ENCODE results near the gene CDK16. TPM values are rescaled to one million over a fixed set of nuclear protein-coding genes. Genes with fewer than 3 reads are reported as not detected.
"Not testable (repeated sequence)": the region's sequence is repeated elsewhere in the genome, so short reads cannot be mapped to it uniquely, and the experiment has no call there.

Gene CDK16
- total and polyA plus RNA-seq, 4 donors: 76.6 to 216 (median 139) TPM

DNA sequence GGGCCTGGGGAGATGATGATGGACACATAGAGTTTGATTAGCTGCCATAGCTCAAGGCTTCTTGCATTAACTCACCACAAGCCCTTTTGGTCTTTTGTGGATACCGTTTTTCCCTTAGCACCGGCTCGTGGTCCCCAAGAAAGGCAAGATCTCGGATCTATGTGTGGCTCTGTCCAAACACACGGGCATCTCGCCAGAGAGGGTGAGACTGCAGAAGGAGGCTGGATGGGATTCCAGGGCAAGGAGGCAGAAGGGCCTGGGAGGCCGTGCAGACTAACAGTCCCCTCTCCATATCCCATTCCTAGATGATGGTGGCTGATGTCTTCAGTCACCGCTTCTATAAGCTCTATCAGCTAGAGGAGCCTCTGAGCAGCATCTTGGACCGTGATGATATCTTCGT is 23.8 kb downstream of the CDK16 start:
- H3K36me3 ChIP-seq (ENCODE audit: control insufficient read depth, insufficient read depth, low read length): peaks cover 73% of the 10 kb centered on the region
- 92% methylated on average over 5 of the region's 10 CpGs for WGBS (ENCODE audit: insufficient coverage)
- H3K4me3 ChIP-seq (ENCODE audit: low read depth, low read length): no peak overlapping the region
- no peaks in the 10 kb centered on the region for H3K9me3 ChIP-seq (ENCODE audit: control insufficient read depth, insufficient read depth, low read length)
- H3K27me3 ChIP-seq (ENCODE audit: control insufficient read depth, insufficient read depth, low read length): peaks cover 31% of the 10 kb centered on the region
- no peak overlapping the region for H3K27ac ChIP-seq (ENCODE audit: low read depth, low read length)
- peaks cover 2% of the 10 kb centered on the region for H3K4me1 ChIP-seq (ENCODE audit: control insufficient read depth, insufficient read depth, low read length)
- DNase-seq (ENCODE audit: low read depth in 4 of 6, low spot score in 6 of 6): no peak

GRCh38 chrX:47243351-47243750 is 24.9 kb downstream of the CDK16 start:
- H3K27ac ChIP-seq (ENCODE audit: low read depth, low read length): no peak overlapping the region
- H3K4me1 ChIP-seq (ENCODE audit: control insufficient read depth, insufficient read depth, low read length): no peaks in the 10 kb centered on the region
- no peaks in the 10 kb centered on the region for H3K9me3 ChIP-seq (ENCODE audit: control insufficient read depth, insufficient read depth, low read length)
- 97% methylated on average over 11 of the region's 14 CpGs for WGBS (ENCODE audit: insufficient coverage)
- peaks cover 34% of the 10 kb centered on the region for H3K27me3 ChIP-seq (ENCODE audit: control insufficient read depth, insufficient read depth, low read length)
- H3K4me3 ChIP-seq (ENCODE audit: low read depth, low read length): no peak overlapping the region
- H3K36me3 ChIP-seq (ENCODE audit: control insufficient read depth, insufficient read depth, low read length): peaks cover 80% of the 10 kb centered on the region
- DNase-seq (ENCODE audit: low read depth in 4 of 6, low spot score in 6 of 6): no peak

- Histone ChIP-seq H3K27ac (ENCODE audit: low read depth, low read length) (no peak overlapping the region), H3K9me3 (ENCODE audit: control insufficient read depth, insufficient read depth, low read length) (no peaks in the 10 kb centered on the region), H3K4me1 (ENCODE audit: control insufficient read depth, insufficient read depth, low read length) (no peaks in the 10 kb centered on the region), H3K4me3 (ENCODE audit: low read depth, low read length) (no peak overlapping the region), H3K36me3 (ENCODE audit: control insufficient read depth, insufficient read depth, low read length) (peaks cover 84% of the 10 kb centered on the region), H3K27me3 (ENCODE audit: control insufficient read depth, insufficient read depth, low read length) (peaks cover 31% of the 10 kb centered on the region)
- DNase-seq (ENCODE audit: low read depth in 4 of 6, low spot score in 6 of 6): no peak
- 84% methylated on average over 10 of the region's 16 CpGs for WGBS (ENCODE audit: insufficient coverage)
These were observed 26.2 kb downstream of the CDK16 start for GRCh38 chrX:47244676-47245075.

DNA sequence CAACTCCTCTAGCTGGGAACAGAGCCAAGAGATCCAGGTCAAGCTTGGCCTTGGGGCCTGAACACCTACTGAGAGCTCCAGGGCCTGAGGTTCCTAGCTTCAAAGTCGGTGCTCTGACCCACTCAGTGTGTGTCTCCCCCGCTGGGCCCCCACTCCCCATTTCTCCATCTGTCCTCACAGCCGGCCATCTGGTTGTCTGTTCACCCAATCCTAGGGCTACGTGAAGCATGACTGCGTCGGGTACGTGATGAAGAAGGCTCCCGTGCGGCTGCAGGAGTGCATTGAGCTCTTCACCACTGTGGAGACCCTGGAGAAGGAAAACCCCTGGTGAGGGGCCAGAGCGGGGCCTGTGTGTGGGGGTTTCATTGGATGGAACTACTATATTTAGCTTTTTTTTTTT is 26.7 kb downstream of the CDK16 start:
- Histone ChIP-seq H3K9me3 (ENCODE audit: control insufficient read depth, insufficient read depth, low read length) (no peaks in the 10 kb centered on the region), H3K27ac (ENCODE audit: low read depth, low read length) (no peak overlapping the region), H3K36me3 (ENCODE audit: control insufficient read depth, insufficient read depth, low read length) (peaks cover 82% of the 10 kb centered on the region), H3K27me3 (ENCODE audit: control insufficient read depth, insufficient read depth, low read length) (peaks cover 29% of the 10 kb centered on the region), H3K4me1 (ENCODE audit: control insufficient read depth, insufficient read depth, low read length) (no peaks in the 10 kb centered on the region), H3K4me3 (ENCODE audit: low read depth, low read length) (no peak overlapping the region)
- DNase-seq (ENCODE audit: low read depth in 4 of 6, low spot score in 6 of 6): no peak
- 78% methylated on average over 9 of the region's 10 CpGs for WGBS (ENCODE audit: insufficient coverage)

DNA sequence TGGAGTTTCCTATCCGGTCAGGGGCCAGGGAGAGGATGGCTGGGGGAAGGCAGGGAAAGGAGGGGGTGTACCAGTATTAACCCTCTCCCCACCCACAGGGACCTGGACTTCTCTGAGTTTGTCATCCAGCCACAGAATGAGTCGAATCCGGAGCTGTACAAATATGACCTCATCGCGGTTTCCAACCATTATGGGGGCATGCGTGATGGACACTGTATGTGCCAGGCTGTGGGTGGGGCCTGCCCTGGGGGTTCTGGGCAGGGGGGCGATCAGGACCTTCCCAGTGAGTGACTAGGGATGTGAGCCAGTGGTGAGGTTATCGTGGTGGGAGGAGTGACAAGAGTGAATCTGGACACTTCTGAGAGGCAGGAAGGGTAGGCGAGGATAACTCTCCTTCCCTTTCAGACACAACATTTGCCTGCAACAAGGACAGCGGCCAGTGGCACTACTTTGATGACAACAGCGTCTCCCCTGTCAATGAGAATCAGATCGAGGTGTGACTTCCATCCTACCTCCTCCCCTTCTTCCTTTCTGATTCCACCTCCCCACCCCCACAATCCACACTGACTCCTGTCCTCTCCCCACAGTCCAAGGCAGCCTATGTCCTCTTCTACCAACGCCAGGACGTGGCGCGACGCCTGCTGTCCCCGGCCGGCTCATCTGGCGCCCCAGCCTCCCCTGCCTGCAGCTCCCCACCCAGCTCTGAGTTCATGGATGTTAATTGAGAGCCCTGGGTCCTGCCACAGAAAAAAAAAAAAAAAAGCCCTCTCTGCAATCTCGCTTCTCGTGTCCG is 28.9 kb downstream of the CDK16 start:
- H3K27ac ChIP-seq (ENCODE audit: low read depth, low read length): no peak overlapping the region

GRCh38 chrX:47247999-47248320 is 29.5 kb downstream of the CDK16 start:
- no peaks in the 10 kb centered on the region for H3K9me3 ChIP-seq (ENCODE audit: control insufficient read depth, insufficient read depth, low read length)
- H3K4me3 ChIP-seq (ENCODE audit: low read depth, low read length): no peak overlapping the region
- H3K27me3 ChIP-seq (ENCODE audit: control insufficient read depth, insufficient read depth, low read length): peaks cover 33% of the 10 kb centered on the region
- 78% methylated on average over 6 of the region's 13 CpGs for WGBS (ENCODE audit: insufficient coverage)
- peaks cover 55% of the 10 kb centered on the region for H3K36me3 ChIP-seq (ENCODE audit: control insufficient read depth, insufficient read depth, low read length)
- DNase-seq (ENCODE audit: low read depth in 4 of 6, low spot score in 6 of 6): no peak
- H3K27ac ChIP-seq (ENCODE audit: low read depth, low read length): no peak overlapping the region
- H3K4me1 ChIP-seq (ENCODE audit: control insufficient read depth, insufficient read depth, low read length): no peaks in the 10 kb centered on the region

More for the DNA sequence above, 28.9 kb downstream of the CDK16 start:
- peaks cover 31% of the 10 kb centered on the region for H3K27me3 ChIP-seq (ENCODE audit: control insufficient read depth, insufficient read depth, low read length)
- H3K4me3 ChIP-seq (ENCODE audit: low read depth, low read length): no peak overlapping the region
- H3K4me1 ChIP-seq (ENCODE audit: control insufficient read depth, insufficient read depth, low read length): no peaks in the 10 kb centered on the region
- H3K36me3 ChIP-seq (ENCODE audit: control insufficient read depth, insufficient read depth, low read length): peaks cover 60% of the 10 kb centered on the region
- 78% methylated on average over 13 of the region's 23 CpGs for WGBS (ENCODE audit: insufficient coverage)
- H3K9me3 ChIP-seq (ENCODE audit: control insufficient read depth, insufficient read depth, low read length): no peaks in the 10 kb centered on the region
- no peak for DNase-seq (ENCODE audit: low read depth in 4 of 6, low spot score in 6 of 6)

GRCh38 chrX:47248576-47248975 is 30.1 kb downstream of the CDK16 start:
- Histone ChIP-seq H3K9me3 (ENCODE audit: control insufficient read depth, insufficient read depth, low read length) (peaks cover under 1% of the 10 kb centered on the region), H3K4me1 (ENCODE audit: control insufficient read depth, insufficient read depth, low read length) (no peaks in the 10 kb centered on the region), H3K4me3 (ENCODE audit: low read depth, low read length) (no peak overlapping the region), H3K27me3 (ENCODE audit: control insufficient read depth, insufficient read depth, low read length) (peaks cover 31% of the 10 kb centered on the region), H3K36me3 (ENCODE audit: control insufficient read depth, insufficient read depth, low read length) (peaks cover 50% of the 10 kb centered on the region), H3K27ac (ENCODE audit: low read depth, low read length) (no peak overlapping the region)
- DNase-seq (ENCODE audit: low read depth in 4 of 6, low spot score in 6 of 6): no peak
- WGBS (ENCODE audit: insufficient coverage): 83% methylated on average over 5 of the region's 6 CpGs

GRCh38 chrX:47250017-47250347 is 31.5 kb downstream of the CDK16 start:
- peaks cover 27% of the 10 kb centered on the region for H3K27me3 ChIP-seq (ENCODE audit: control insufficient read depth, insufficient read depth, low read length)
- no peaks in the 10 kb centered on the region for H3K4me1 ChIP-seq (ENCODE audit: control insufficient read depth, insufficient read depth, low read length)
- peaks cover 38% of the 10 kb centered on the region for H3K36me3 ChIP-seq (ENCODE audit: control insufficient read depth, insufficient read depth, low read length)
- no peak overlapping the region for H3K4me3 ChIP-seq (ENCODE audit: low read depth, low read length)
- DNase-seq (ENCODE audit: low read depth in 4 of 6, low spot score in 6 of 6): no peak
- peaks cover 2% of the 10 kb centered on the region for H3K9me3 ChIP-seq (ENCODE audit: control insufficient read depth, insufficient read depth, low read length)
- WGBS (ENCODE audit: insufficient coverage): 84% methylated on average over 6 of the region's 6 CpGs
- H3K27ac ChIP-seq (ENCODE audit: low read depth, low read length): no peak overlapping the region

GRCh38 chrX:47257620-47258019 is 39.1 kb downstream of the CDK16 start:
- H3K4me3 ChIP-seq (ENCODE audit: low read depth, low read length); H3K4me1 ChIP-seq (ENCODE audit: control insufficient read depth, insufficient read depth, low read length); DNase-seq (ENCODE audit: low read depth in 4 of 6, low spot score in 6 of 6); H3K36me3 ChIP-seq (ENCODE audit: control insufficient read depth, insufficient read depth, low read length); H3K27ac ChIP-seq (ENCODE audit: low read depth, low read length); H3K9me3 ChIP-seq (ENCODE audit: control insufficient read depth, insufficient read depth, low read length); H3K27me3 ChIP-seq (ENCODE audit: control insufficient read depth, insufficient read depth, low read length): not testable (repeated sequence)
- 87% methylated on average over 11 of the region's 12 CpGs for WGBS (ENCODE audit: insufficient coverage)

GRCh38 chrX:47264483-47265173 is 46.1 kb downstream of the CDK16 start:
- 20% methylated on average over 2 of the region's 7 CpGs for WGBS (ENCODE audit: insufficient coverage)
- Histone ChIP-seq H3K9me3 (ENCODE audit: control insufficient read depth, insufficient read depth, low read length) (no peaks in the 10 kb centered on the region), H3K27me3 (ENCODE audit: control insufficient read depth, insufficient read depth, low read length) (peaks cover 11% of the 10 kb centered on the region), H3K4me1 (ENCODE audit: control insufficient read depth, insufficient read depth, low read length) (peaks cover 3% of the 10 kb centered on the region), H3K4me3 (ENCODE audit: low read depth, low read length) (no peak overlapping the region), H3K36me3 (ENCODE audit: control insufficient read depth, insufficient read depth, low read length) (no peaks in the 10 kb centered on the region), H3K27ac (ENCODE audit: low read depth, low read length) (no peak overlapping the region)
- DNase-seq (ENCODE audit: low read depth in 4 of 6, low spot score in 6 of 6): peak in 1 of 6 donors; percentile 32
